Thyroid gland (tissue), 4 donors: Measurements from ENCODE around the gene DCTN3.

Experiments used
- CTCF ChIP-seq, 6 experiments: fragments of 200-600 bp in 3 of 6; fragments of 450-650 bp in 3 of 6; sonication (generic) in 3 of 6; IDR thresholded peaks; one replicate each; pipeline ENCODE4 v1.5.1; 2016 to 2019; ENCODE audit warnings: antibody characterized with exemption in 6 of 6, mild to moderate bottlenecking in 2 of 6, inconsistent platforms in 1 of 6, moderate library complexity in 1 of 6
- POLR2A ChIP-seq, 2 donors: fragments of 450-650 bp; IDR thresholded peaks; one replicate each; pipeline ENCODE4 v1.6.1; 2017; ENCODE audit warnings: antibody characterized with exemption in 2 of 2, mild to moderate bottlenecking in 2 of 2, moderate library complexity in 1 of 2

- TF ChIP-seq CTCF (IDR thresholded peaks at IDR 0.05) (no peak), POLR2A (IDR thresholded peaks at IDR 0.05) (no peak)
Measured at GRCh38 chr9:34566972-34567371, 53.3 kb downstream of the DCTN3 start.
